Measurements from ENCODE around the gene RPH3AL. TPM values are rescaled to one million over a fixed set of nuclear protein-coding genes. Genes with fewer than 3 reads are reported as not detected.

RPH3AL gene, protein sequence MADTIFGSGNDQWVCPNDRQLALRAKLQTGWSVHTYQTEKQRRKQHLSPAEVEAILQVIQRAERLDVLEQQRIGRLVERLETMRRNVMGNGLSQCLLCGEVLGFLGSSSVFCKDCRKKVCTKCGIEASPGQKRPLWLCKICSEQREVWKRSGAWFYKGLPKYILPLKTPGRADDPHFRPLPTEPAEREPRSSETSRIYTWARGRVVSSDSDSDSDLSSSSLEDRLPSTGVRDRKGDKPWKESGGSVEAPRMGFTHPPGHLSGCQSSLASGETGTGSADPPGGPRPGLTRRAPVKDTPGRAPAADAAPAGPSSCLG
- 6.2 TPM for polyA plus RNA-seq (2012; ENCODE audit: insufficient read depth, insufficient read length)

DNA sequence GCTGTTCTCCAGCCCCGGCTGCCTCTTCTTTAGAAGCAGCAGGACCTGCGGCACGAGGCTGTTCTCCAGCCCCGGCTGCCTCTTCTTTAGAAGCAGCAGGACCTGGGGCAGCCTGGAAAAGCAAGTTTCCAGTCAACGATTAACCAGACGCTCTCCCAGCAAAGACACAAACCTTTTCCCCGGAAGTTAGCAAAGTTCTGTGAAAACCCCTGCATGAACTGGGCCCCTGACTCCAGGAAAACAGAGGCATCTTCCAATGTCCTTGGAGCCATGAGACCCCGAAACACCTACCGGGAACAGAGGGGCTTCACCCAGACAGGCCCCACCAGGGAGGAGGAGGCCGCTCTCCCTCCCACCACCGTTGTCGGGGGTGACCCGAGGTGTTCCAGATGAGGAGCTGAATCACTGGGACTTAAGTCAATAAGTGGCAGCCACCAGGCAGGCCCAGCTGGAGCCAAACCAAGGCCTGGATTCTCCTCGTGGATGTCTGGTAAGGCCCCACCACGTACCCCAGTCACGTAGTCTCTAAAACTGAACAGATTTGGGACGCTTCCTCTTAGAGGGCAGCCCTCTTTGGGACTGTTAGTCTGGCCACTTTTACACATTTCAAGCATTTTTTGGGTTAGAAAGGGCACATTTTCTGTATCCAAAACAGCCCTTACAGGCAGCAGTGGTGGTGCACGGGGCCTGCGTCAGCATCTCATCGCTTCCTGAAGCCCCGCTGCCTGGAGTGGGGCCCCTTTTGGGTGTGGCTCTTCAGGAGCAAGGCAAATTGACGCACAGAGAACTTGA, at the start of gene RPH3AL:
RPH3AL (minus strand) TSS at position 387 of the 792 bp plus-strand sequence. CDS start 25,264 bp downstream, outside the sequence.
- no peak within 1 kb of the TSS for H3K4me3 ChIP-seq (ENCODE audit: low read length)
- no peak for DNase-seq (ENCODE audit: low read depth, low spot score)

DNA sequence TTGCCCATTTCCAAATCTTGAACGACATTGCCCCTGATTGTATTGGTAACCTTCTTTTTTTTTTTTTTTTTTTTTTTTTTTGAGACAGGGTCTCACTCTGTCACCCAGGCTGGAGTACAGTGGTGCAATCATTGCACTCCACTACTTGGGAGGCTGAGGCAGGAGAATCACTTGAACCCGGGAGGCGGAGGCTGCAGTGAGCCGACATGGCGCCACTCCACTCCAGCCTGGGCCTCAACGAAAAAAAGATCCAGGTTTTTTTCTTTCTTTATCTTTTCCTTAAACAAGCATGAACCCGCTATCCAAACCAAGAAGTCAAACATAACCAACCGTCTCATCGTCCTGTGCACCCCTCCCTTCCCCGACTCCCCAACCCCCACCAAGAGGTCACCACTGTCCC, 47.6 kb upstream of the RPH3AL start:
- DNase-seq (ENCODE audit: low read depth, low spot score) = no peak
- H3K4me3 ChIP-seq (ENCODE audit: low read length) = no peak overlapping the region

DNA sequence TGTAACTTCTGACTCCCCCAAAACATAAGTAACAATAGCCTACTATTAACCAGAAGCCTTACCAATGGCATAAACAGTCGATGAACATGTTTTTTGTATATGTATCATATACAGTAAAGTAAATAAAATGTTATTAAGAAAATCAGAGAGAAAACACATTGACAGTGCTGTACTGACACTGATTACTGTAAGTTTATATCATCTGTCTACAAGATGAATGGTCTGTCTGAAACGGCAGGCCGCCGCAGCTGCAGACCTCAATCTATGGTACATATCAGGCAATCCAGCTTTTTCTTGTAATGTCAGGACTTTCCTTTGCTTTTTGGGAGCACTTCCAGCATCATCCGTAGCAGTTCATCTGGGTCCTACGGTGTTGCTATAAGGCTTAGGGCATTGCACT, 44.2 kb upstream of the RPH3AL start:
- no peak for DNase-seq (ENCODE audit: low read depth, low spot score)
- H3K4me3 ChIP-seq (ENCODE audit: low read length) = no peak overlapping the region

DNA sequence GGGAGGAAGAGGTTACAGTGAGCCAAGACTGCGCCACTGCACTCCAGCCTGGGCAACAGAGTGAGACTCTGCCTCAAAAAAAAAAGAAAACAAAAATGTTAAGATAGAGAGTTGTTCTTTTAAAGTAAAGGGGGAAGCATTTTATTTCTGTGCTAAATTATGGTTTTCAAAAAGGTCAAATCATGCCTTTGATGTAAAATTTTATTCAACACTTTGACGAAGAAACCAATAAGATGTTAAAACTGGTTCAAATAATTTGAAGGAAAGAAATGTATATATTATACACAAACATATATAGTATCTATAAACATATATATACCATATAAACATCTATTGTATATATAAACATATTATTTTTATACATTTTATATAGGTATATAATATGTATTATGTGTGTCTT, 43.4 kb upstream of the RPH3AL start:
- no peak for DNase-seq (ENCODE audit: low read depth, low spot score)
- no peak overlapping the region for H3K4me3 ChIP-seq (ENCODE audit: low read length)

DNA sequence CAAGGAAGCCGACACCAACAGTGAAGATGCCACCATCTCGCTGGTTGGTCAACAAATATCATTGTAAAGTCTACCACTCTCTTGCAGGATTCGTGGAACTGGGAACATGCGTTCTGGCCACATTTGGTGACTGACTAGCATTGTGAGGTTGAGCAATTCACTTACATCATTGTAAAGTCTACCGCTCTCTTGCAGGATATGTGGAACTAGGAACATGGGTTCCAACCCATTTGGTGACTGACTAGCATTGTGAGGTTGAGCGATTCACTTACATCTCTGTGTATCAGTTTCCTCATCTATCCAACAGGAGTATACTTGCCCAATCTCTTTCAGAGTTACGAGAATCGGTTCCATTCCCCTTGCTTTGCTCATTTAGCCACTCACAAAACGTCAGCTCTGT, 42.6 kb upstream of the RPH3AL start:
- no peak for DNase-seq (ENCODE audit: low read depth, low spot score)
- H3K4me3 ChIP-seq (ENCODE audit: low read length) = no peak overlapping the region

DNA sequence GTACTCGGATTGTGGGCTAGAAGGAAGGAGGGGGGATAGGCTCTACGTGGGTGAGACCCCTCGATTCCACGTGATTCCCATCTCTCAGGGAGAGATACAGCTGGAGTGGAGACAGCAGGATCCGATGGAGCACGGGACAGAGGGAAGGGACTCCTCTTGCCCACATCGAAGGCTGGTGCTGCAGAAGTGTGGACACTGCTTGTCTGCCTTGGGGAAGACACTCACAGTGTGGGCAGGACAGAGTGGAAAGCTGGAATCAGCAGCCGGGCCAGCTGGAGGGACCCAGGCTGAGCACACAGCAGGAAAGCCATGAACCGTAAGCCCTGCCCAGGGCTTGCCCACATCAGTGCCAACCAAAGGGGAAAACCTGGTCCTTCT, 42.1 kb upstream of the RPH3AL start:
- no peak overlapping the region for H3K4me3 ChIP-seq (ENCODE audit: low read length)
- DNase-seq (ENCODE audit: low read depth, low spot score) = no peak

DNA sequence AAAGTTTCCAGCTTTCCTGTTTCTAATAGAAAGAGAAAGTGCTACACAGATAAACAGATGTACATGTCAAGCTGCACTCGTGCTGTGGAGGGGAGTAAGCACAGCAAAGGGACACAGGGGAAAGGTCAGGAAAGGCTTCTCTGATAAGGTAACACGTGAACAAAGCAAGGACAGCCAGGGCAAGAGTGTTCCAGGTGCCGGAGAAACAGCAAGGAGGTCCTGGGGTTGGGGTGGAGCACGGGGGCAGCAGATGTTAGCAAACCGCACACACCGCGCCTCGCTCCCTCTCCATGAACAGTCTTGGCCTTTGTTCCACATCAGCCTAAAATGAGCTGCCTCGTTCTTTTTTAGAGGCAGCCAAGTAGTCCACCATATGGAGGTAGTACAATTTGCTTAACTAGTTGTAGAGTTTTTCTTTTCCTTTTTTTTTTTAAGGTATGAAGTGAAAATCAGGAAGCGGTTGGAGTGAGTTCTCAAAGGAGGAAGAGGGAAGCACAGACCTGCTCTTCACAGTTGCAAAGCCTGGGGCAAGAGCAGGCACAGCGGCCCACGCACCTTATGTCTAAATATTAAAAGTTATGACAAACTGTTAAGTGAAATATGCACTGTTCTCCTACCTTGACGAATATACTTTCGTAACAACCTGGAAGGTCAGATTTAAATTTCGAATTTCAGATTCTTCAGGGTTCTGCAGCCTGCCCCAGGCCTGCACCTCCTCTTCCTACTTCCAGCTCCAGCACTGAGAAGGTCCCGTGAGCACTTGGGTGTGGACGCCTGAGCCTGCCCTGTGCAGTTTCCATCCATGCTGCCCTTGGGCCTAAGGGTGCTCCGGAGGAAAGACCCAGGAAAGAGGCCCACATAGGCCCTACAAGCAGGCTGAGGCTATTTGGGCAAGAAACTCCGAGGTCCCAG, 41.5 kb upstream of the RPH3AL start:
- DNase-seq (ENCODE audit: low read depth, low spot score) = no peak
- H3K4me3 ChIP-seq (ENCODE audit: low read length) = no peak overlapping the region

DNA sequence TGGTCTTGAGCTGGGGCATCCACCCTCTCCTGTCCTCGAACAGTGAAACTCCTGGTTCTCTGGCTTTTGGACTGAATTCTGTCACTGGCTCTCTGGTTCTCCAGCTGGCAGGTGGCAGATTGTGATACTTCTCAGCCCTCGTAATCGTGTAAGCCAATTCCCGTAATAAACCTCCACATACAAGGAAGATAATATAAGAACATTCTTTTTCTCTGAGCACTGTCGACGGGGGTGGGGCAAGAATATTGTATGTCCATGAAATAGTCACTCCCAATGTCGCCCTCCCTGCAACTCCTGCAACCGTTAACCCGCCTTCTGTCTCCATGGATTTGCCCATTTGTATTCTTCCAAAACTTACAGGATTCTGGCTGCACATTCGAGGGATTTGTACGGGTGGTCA, 39.2 kb upstream of the RPH3AL start:
- DNase-seq (ENCODE audit: low read depth, low spot score) = no peak
- no peak overlapping the region for H3K4me3 ChIP-seq (ENCODE audit: low read length)

DNA sequence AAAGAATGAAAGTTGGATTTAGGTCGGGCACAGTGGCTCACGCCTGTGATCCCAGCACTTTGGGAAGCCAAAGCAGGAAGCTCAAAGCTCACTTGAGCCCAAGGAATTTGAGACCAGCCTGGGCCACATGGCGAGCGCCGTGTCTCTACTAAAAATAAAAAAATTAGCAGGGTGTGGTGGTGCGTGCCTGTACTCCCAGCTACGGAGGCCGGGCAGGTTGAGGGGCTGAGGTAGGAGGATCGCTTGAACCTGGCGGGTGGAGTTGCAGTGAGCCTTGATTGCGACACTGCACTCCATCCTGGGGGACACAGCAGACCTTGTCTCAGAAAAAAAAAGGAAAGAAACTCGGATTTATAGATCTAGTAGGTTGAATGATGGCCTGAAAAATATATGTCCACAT, 37.4 kb upstream of the RPH3AL start:
- no peak for DNase-seq (ENCODE audit: low read depth, low spot score)
- H3K4me3 ChIP-seq (ENCODE audit: low read length) = no peak overlapping the region

DNA sequence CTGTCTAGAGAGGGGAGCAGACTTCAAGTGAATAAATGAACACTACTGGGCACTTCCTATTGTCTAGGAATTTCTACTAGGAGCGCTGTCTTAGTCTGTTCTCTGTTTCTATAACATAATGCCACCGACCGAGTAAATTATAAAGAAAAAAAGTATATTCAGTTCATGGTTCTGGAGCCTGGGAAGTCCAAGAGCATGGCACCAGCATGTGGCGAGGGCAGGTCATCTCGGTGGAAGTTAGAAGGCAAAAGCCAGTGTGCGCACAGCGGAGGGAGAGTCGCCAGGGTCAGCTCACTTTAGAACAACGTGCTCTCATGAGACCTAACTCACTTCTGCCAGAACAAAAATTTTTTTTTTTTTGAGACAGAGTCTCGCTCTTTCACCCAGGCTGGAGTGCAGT, 35.5 kb upstream of the RPH3AL start:
- no peak for DNase-seq (ENCODE audit: low read depth, low spot score)
- no peak overlapping the region for H3K4me3 ChIP-seq (ENCODE audit: low read length)

DNA sequence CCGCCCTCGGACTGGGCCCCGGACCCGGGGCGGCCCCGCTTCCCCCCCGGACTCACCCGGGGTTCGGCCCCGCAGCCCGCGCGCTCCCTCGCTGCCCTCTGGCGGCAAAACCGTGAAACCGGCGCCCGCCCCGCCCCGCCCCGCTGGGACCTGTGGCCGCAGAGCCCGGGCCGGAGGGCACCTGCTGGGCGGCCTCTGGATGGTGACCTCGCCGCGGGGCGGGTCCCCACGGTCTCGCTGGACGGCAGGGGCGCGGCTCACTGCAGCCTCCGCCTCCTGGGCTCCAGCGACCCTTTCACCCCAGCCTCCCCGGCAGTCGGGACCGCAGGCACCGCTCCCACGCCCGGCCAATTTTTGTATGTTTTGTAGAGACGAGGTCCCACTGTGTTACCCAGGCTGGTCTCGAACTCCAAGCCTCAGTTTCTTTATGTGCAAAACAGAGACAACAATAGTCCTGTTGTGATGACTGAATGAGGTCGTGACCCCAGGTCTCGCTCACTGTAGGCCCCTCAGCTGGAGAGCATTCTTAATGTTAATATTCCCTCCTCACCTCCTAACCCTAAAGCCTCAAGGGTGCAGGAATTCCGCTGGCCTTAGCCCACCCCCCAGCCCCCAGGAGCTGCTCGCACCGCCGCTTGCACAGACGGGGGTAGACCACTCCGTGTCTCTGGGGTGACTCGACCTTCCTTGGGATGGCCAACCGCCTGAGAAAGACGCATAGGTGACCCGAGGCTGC, 33.7 kb upstream of the RPH3AL start:
- peak overlapping the region; percentile 30 for H3K4me3 ChIP-seq (ENCODE audit: low read length)
- no peak for DNase-seq (ENCODE audit: low read depth, low spot score)

DNA sequence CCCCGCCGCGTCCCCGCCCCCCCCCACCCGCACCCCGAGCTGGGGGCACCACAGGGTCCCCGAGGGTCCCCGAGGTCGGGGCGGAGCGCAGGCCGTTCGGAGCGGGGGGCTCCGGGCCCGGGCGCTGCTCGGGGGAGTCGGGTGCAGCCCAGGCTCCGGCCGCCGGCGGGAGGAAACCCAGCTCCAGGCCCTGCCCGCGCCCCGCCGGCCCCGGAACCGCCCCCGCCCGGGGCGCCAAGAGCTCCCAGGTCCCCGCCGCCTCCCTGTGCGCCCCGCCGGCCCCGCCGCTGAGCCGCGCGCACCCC, 33.2 kb upstream of the RPH3AL start:
- H3K4me3 ChIP-seq (ENCODE audit: low read length) = peak overlapping the region; percentile 40
- DNase-seq (ENCODE audit: low read depth, low spot score) = no peak

DNA sequence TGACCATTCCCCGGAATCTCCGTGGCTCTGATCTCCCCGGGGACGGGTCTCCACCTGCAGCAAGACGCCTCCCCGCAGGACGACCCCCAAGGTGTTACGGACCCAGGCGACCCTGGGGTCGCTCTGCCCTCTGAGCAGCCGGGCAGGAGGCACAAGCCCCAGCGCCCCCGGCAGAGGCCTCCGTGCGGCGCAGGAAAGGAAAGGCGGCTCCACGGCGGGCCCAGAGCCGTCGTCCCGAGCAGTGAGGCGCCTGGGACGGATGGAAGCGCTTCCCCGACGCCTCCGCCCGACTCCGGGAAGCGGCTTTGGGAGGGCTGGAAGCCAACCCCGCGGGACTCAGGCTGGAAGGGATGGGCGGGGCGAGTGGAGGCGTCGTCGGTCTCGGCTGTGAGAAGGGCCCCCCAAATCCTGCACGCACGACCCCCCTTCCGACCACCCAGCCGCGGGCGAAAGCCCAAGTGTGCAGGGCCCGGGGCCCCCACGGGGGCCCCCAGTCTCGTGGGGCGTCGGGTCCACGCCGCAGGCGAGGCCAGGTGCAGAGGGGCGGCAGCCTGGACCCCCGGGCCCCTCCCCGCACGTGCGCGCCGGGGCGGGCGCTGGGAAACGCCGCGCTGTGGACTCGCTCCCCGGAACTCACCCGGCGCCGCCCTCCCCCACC, 32.7 kb upstream of the RPH3AL start:
- peak overlapping the region; percentile 40 for H3K4me3 ChIP-seq (ENCODE audit: low read length)
- DNase-seq (ENCODE audit: low read depth, low spot score) = no peak

DNA sequence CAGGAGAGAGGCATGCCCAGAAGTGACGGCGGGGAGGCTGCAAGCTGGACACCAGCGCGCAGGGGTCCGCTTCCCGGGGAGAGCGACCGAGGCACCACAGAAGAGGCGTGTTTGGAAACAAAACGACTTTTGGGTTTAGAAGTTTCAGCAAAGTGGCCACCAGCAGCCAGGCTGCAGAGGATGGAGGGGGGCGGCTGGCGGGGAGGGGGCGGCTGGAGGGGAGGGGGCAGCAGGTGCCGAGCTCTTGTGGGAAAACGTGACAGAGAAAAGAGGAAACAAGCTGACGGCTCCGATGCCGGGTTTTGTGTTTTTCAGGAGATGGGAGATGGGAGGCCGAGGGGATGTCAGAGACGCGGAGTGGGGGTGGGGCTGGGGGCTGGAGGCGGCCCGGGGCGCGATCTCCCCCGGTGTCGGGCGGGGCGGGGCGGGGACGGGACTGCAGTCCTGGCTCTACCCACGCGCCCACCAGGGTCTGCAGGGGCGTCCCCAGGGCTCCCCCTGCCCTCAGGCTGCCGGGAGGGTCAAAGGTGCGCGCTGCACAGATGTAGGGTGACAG, 32.1 kb upstream of the RPH3AL start:
- no peak for DNase-seq (ENCODE audit: low read depth, low spot score)
- no peak overlapping the region for H3K4me3 ChIP-seq (ENCODE audit: low read length)

DNA sequence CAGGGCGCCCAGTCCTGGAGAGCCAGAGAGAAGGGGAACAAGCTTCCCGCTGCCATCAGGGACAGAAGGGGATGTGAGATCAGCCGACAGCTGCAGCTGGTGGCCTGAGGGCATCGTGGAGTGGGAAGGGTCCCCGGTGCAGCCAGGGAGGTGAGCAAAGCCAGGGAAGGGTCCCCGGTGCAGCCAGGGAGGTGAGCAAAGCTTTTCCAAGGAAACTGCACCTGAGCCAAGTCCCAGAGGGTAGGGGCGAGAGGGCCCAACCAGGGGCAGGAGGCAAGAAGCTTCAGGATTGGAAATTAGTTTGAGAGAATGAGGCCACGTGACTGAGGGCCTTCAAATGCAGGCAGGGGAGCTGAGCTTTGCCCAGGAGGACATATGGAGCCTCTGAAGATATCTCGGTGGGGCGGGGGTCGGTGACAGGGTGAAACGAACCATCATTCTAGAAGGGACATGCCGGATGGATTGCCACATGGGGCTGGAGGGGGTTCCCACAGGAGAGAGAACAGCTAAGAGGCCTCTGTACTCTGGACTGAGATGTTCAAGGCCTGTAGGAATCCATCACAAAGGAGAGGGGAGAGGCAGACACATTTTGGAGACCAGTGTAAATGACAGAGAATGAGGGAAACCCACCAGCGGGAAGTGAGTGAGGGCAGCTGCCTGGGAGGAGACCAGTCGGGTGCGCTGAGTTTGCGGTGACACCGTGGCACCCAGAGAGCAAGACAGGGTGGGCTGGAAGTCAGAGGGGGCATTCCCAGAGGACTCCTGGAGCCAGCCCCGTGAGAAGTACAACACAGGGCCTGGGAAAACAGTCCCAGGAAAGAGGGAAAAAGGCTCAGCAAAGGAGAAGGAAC, 31.4 kb upstream of the RPH3AL start:
- no peak for DNase-seq (ENCODE audit: low read depth, low spot score)

DNA sequence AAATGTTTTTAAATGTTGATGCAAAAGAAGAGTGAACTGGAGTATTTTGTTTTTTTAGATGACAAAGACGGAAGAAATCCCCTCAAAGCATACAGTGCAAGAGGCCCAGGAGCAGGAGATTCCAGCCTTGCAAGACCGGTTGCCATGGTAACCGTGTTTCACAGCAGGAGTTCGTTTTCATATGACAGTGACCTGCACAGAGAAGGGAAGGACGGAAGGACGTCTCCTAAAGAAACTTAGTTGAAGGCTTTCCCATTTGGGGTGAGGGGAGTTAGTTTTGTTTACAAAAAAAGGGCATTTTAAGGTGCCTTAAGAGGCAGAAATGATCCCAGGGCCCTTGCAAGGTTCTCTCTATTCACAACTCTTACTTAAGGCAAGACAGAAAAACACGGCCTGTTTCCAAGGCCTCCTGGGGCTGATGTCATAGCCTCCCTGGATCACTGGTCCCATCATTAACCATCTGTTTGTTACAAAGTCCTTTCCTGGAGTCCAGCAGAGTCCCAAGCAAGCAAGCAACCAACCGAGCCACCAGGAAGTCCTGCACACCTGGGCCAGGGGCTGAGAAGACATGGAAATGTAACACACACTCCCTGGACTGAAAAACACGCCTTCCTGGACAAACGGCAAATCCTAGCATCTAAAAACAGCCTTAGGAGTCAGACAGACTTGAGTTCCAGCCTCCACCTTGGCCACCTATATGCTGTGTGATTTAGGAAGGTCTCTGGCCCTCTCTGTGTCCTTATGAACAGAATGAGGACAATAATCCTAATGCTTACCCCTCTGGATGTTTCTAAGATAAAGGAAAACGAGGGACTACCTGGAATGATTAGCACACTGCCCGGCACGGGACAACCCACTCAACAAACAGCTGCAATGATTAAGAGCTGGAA, 30.3 kb upstream of the RPH3AL start:
- H3K4me3 ChIP-seq (ENCODE audit: low read length) = no peak overlapping the region
- DNase-seq (ENCODE audit: low read depth, low spot score) = no peak

More for the DNA sequence above, 31.4 kb upstream of the RPH3AL start:
- no peak overlapping the region for H3K4me3 ChIP-seq (ENCODE audit: low read length)

Data from Jurkat, Clone E6-1 (cell line).